PC-9 (cell line): ENCODE results near the gene FGF1. TPM values are rescaled to one million over a fixed set of nuclear protein-coding genes. Genes with fewer than 3 reads are reported as not detected.

ENCODE experiments used
- BruUV-seq: library from RNA; stranded (reverse); fragments of 400-500 nt; replicated peaks from 2 replicates; lab custom pipeline; 2021; lab: Mats Ljungman, UMichigan
- CTCF ChIA-PET: fragments of 300-600 bp; sonication (Branson Sonifier 250); formaldehyde crosslinking; loops from one replicate; lab custom pipeline; 2022; ENCODE audit warnings: antibody characterized with exemption; lab: Charles Lee
- POLR2A ChIA-PET: fragments of 300-600 bp; sonication (Branson Sonifier 250); formaldehyde crosslinking; loops from one replicate; lab custom pipeline; 2022; ENCODE audit warnings: antibody characterized with exemption; ENCODE audit not compliant: unreplicated experiment; lab: Charles Lee
- DNase-seq, 2 experiments: peaks; one replicate each; pipeline versions ENCODE4 v3.0.0 to v3.0.0-alpha.2; 2015 to 2022; ENCODE audit warnings: mixed read lengths in 1 of 2
- H2AFZ ChIP-seq: fragments of 200-600 bp; sonication (generic); 2 replicates; pipeline ENCODE4 v1.8.1; 2017; ENCODE audit warnings: antibody characterized with exemption
- H3F3A ChIP-seq: fragments of 200-600 bp; sonication (generic); 2 replicates; pipeline ENCODE4 v1.8.1; 2017; ENCODE audit warnings: antibody characterized with exemption, mild to moderate bottlenecking, low read depth; ENCODE audit not compliant: insufficient read depth
- H3K27ac ChIP-seq: fragments of 200-600 bp; sonication (generic); 2 replicates; pipeline ENCODE4 v1.6.1; 2016; ENCODE audit warnings: mixed run types
- H3K27me3 ChIP-seq: fragments of 200-600 bp; sonication (generic); 2 replicates; pipeline ENCODE4 v1.6.1; 2016; ENCODE audit warnings: low read depth, mixed run types; ENCODE audit not compliant: insufficient read depth
- H3K36me3 ChIP-seq: fragments of 200-600 bp; sonication (generic); 2 replicates; pipeline ENCODE4 v1.6.1; 2016; ENCODE audit warnings: low read depth, mixed run types
- H3K4me1 ChIP-seq: fragments of 200-600 bp; sonication (generic); replicated peaks from 2 replicates; pipeline ENCODE4 v1.6.1; 2016; ENCODE audit warnings: mixed run types; ENCODE audit not compliant: insufficient read depth
- H3K4me2 ChIP-seq: fragments of 200-600 bp; sonication (generic); 2 replicates; pipeline ENCODE4 v1.6.1; 2017; ENCODE audit warnings: mixed run types
- H3K4me3 ChIP-seq: fragments of 200-600 bp; sonication (generic); 2 replicates; pipeline ENCODE4 v1.6.1; 2016; ENCODE audit warnings: mixed run types
- H3K79me2 ChIP-seq: fragments of 200-600 bp; sonication (generic); 2 replicates; pipeline ENCODE4 v1.6.1; 2017; ENCODE audit warnings: low read depth, mixed run types
- H3K9me2 ChIP-seq: fragments of 200-600 bp; sonication (generic); 2 replicates; pipeline ENCODE4 v1.8.1; 2017; ENCODE audit warnings: mild to moderate bottlenecking; ENCODE audit not compliant: insufficient read depth
- H3K9me3 ChIP-seq: fragments of 200-600 bp; sonication (generic); 2 replicates; pipeline ENCODE4 v1.8.1; 2016; ENCODE audit warnings: low read depth; ENCODE audit not compliant: insufficient read depth
- H4K20me1 ChIP-seq: fragments of 200-600 bp; sonication (generic); 2 replicates; pipeline ENCODE4 v1.8.1; 2017; ENCODE audit not compliant: insufficient read depth
- CTCF ChIP-seq: fragments of 200-600 bp; sonication (generic); conservative IDR thresholded peaks from 2 replicates; pipeline ENCODE4 v1.6.1; 2017; ENCODE audit warnings: mixed run types, antibody characterized with exemption, mild to moderate bottlenecking, moderate library complexity
- EZH2 ChIP-seq: fragments of 200-600 bp; sonication (generic); IDR thresholded peaks from 2 replicates; pipeline ENCODE4 v1.8.0; 2017; ENCODE audit warnings: antibody characterized with exemption, low read depth
- intact Hi-C: fragments of 100-400 bp; cut with micrococcal nuclease; formaldehyde crosslinking; loops from one replicate; pipeline ENCODE4 v1.10.0; 2022; ENCODE audit not compliant: unreplicated experiment
- total RNA-seq: library from RNA; stranded (reverse); gene quantifications from 2 replicates; pipeline ENCODE4 v1.2.3, GENCODE V29; 2021

FGF1 gene
- total RNA-seq, 1 experiment from 2014 or later: 0.44 TPM

GRCh38 chr5:142661957-142662356 is 23.9 kb downstream of the FGF1 start:
- H3K36me3 ChIP-seq: no peaks in the 10 kb centered on the region
- H3K9me2 ChIP-seq: no peaks in the 10 kb centered on the region
- ChIA-PET CTCF (interaction anchor here (0.7 kb wide), 1 partner anchor 34 kb away, joined by 7 read pairs; no protein-coding TSS in a partner anchor), POLR2A (no interaction called here)
- no peaks in the 10 kb centered on the region for H3K4me1 ChIP-seq
- intact Hi-C loops: no loop called here
- no peaks in the 10 kb centered on the region for H3F3A ChIP-seq
- no peak overlapping the region for H3K27ac ChIP-seq
- no peaks in the 10 kb centered on the region for H3K27me3 ChIP-seq
- no peak overlapping the region for H3K4me2 ChIP-seq
- no peak overlapping the region for H2AFZ ChIP-seq
- no TSS peak for BruUV-seq
- no peaks in the 10 kb centered on the region for H3K9me3 ChIP-seq
- H3K4me3 ChIP-seq: no peak overlapping the region
- no peak for DNase-seq
- H3K79me2 ChIP-seq: no peaks in the 10 kb centered on the region
- no peaks in the 10 kb centered on the region for H4K20me1 ChIP-seq
- TF ChIP-seq EZH2: no peak
- TF ChIP-seq CTCF: no peak

GRCh38 chr5:142661143-142661542 is 24.7 kb downstream of the FGF1 start:
- H3F3A ChIP-seq: no peaks in the 10 kb centered on the region
- H3K27ac ChIP-seq: no peak overlapping the region
- no peaks in the 10 kb centered on the region for H3K4me1 ChIP-seq
- no peak for DNase-seq
- TF ChIP-seq CTCF (no peak), EZH2 (no peak)
- no peak overlapping the region for H3K4me3 ChIP-seq
- H3K27me3 ChIP-seq: no peaks in the 10 kb centered on the region
- H4K20me1 ChIP-seq: no peaks in the 10 kb centered on the region
- H3K9me3 ChIP-seq: no peaks in the 10 kb centered on the region
- H2AFZ ChIP-seq: no peak overlapping the region
- H3K79me2 ChIP-seq: no peaks in the 10 kb centered on the region
- H3K4me2 ChIP-seq: no peak overlapping the region
- ChIA-PET POLR2A (no interaction called here), CTCF (interaction anchor here (0.7 kb wide), 1 partner anchor 35 kb away, joined by 7 read pairs; no protein-coding TSS in a partner anchor)
- intact Hi-C loops: no loop called here
- H3K36me3 ChIP-seq: no peaks in the 10 kb centered on the region
- BruUV-seq: no TSS peak
- H3K9me2 ChIP-seq: no peaks in the 10 kb centered on the region

- H3K4me3 ChIP-seq: no peak overlapping the region
- intact Hi-C loops: no loop called here
- no TSS peak for BruUV-seq
- no peaks in the 10 kb centered on the region for H3K27me3 ChIP-seq
- H3F3A ChIP-seq: no peaks in the 10 kb centered on the region
- H3K9me3 ChIP-seq: no peaks in the 10 kb centered on the region
- no peak for TF ChIP-seq CTCF
- no peak for TF ChIP-seq EZH2
- H2AFZ ChIP-seq: no peak overlapping the region
- H4K20me1 ChIP-seq: no peaks in the 10 kb centered on the region
- no peak overlapping the region for H3K27ac ChIP-seq
- CTCF ChIA-PET: interaction anchor here (0.6 kb wide), 1 partner anchor 48 kb away, joined by 3 read pairs; no protein-coding TSS in a partner anchor
- no peaks in the 10 kb centered on the region for H3K36me3 ChIP-seq
- no peak for DNase-seq
- no peaks in the 10 kb centered on the region for H3K79me2 ChIP-seq
- POLR2A ChIA-PET: no interaction called here
- no peaks in the 10 kb centered on the region for H3K4me1 ChIP-seq
- no peak overlapping the region for H3K4me2 ChIP-seq
- no peaks in the 10 kb centered on the region for H3K9me2 ChIP-seq
Measured at GRCh38 chr5:142660731-142661130, 25.2 kb downstream of the FGF1 start.
